ENCODE measurements around the gene TAX1BP1.

The TAX1BP1 gene

DNA sequence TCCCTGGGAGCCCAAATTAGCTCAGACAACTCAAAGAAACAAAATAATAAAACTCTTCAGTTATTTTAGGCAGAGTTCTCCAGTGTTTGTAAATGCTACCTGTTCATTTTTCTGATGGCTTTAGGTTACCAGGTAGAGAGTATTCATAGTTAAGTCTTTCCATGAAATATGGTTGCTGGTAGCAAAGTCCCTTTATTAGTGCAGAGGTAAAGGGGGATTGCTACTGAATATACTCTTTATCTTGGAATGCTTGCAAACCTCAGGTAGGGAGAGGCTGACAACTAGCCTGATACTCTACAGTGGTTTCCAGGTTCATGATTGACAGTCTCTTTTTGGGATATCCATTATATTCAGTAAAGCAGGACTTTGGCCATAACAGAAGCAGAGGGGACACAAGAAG is 6.5 kb downstream of the TAX1BP1 start:
- H3K27me3 ChIP-seq (ENCODE audit: low read depth), result no peaks in the 10 kb centered on the region
- H3K36me3 ChIP-seq (replicated peaks), result peaks cover 23% of the 10 kb centered on the region
- peaks cover 30% of the 10 kb centered on the region for H3K4me1 ChIP-seq
- no peak for DNase-seq (ENCODE audit: low spot score in 2 of 2)
- no peak overlapping the region for H3K4me3 ChIP-seq
- no peaks in the 10 kb centered on the region for H3K9me3 ChIP-seq
- in situ Hi-C loops (cut with MboI; ENCODE audit: low sequenced_read_pairs), result loop anchor here (10.0 kb wide), 1 partner anchor 542 kb away; the partner anchor contains the start of gene HOXA13

DNA sequence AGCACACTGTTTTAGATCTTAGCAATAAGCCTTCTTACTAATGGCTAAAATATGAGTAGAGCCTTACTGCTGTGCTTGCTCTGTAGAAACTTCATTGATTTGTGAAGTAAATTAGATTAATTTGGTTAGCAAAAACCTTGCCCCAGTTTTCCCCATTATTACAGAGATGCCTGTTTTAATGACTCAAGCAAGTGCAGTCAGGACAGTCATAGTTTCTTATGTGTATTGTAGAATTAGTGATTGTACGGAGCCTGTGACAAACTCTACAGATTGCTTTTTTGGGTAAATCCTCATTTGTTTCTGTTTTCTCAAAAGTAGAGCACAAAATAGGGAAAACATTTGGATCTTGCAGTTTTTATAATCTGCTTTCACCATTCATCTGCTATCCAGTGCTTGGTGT is 7.0 kb downstream of the TAX1BP1 start:
- Histone ChIP-seq H3K36me3 (replicated peaks) (peaks cover 23% of the 10 kb centered on the region), H3K4me1 (peaks cover 28% of the 10 kb centered on the region), H3K27me3 (ENCODE audit: low read depth) (no peaks in the 10 kb centered on the region), H3K9me3 (no peaks in the 10 kb centered on the region), H3K4me3 (no peak overlapping the region)
- in situ Hi-C loops (cut with MboI; ENCODE audit: low sequenced_read_pairs), result loop anchor here (10.0 kb wide), 1 partner anchor 542 kb away; the partner anchor contains the start of gene HOXA13
- DNase-seq (ENCODE audit: low spot score in 2 of 2), result no peak

- DNase-seq (ENCODE audit: low spot score in 2 of 2), result no peak
- Histone ChIP-seq H3K36me3 (replicated peaks) (peaks cover 23% of the 10 kb centered on the region), H3K4me1 (peaks cover 20% of the 10 kb centered on the region), H3K4me3 (no peak overlapping the region), H3K9me3 (no peaks in the 10 kb centered on the region), H3K27me3 (ENCODE audit: low read depth) (no peaks in the 10 kb centered on the region)
- in situ Hi-C loops (cut with MboI; ENCODE audit: low sequenced_read_pairs), result loop anchor here (10.0 kb wide), 1 partner anchor 543 kb away; the partner anchor contains the start of gene HOXA13
Measured at GRCh38 chr7:27747589-27748368, 7.8 kb downstream of the TAX1BP1 start.

DNA sequence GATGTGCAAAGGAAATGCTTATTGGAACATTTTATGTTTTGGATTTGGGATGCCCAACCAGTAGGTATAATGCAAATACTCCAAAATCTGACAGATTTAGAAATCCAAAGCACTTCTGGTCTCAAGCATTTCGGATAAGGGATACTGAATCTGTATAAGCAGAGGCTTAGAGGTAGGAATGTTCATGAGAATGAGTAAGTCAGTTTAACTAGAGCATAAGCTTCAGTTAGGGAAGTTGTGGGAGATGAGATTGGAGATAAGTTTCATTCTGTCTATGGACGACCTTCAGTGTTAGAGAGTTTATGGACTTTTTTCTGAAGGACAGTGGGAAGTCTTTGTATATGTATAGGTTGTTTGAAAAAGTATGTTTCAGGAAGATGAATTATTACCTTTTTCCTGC is 10.4 kb downstream of the TAX1BP1 start:
- H3K36me3 ChIP-seq (replicated peaks), result peaks cover 23% of the 10 kb centered on the region
- no peaks in the 10 kb centered on the region for H3K27me3 ChIP-seq (ENCODE audit: low read depth)
- no peak for DNase-seq (ENCODE audit: low spot score in 2 of 2)
- in situ Hi-C loops (cut with MboI; ENCODE audit: low sequenced_read_pairs), result no loop called here
- peaks cover 3% of the 10 kb centered on the region for H3K4me1 ChIP-seq
- H3K4me3 ChIP-seq, result no peak overlapping the region
- H3K9me3 ChIP-seq, result no peaks in the 10 kb centered on the region

GRCh38 chr7:27751888-27752660 is 12.1 kb downstream of the TAX1BP1 start:
- Histone ChIP-seq H3K4me1 (no peaks in the 10 kb centered on the region), H3K4me3 (no peak overlapping the region), H3K9me3 (no peaks in the 10 kb centered on the region), H3K27me3 (ENCODE audit: low read depth) (no peaks in the 10 kb centered on the region), H3K36me3 (replicated peaks) (peaks cover 23% of the 10 kb centered on the region)
- in situ Hi-C loops (cut with MboI; ENCODE audit: low sequenced_read_pairs), result no loop called here
- DNase-seq (ENCODE audit: low spot score in 2 of 2), result no peak

- Histone ChIP-seq H3K9me3 (no peaks in the 10 kb centered on the region), H3K4me1 (no peaks in the 10 kb centered on the region), H3K27me3 (ENCODE audit: low read depth) (no peaks in the 10 kb centered on the region), H3K4me3 (no peak overlapping the region), H3K36me3 (replicated peaks) (peaks cover 23% of the 10 kb centered on the region)
- in situ Hi-C loops (cut with MboI; ENCODE audit: low sequenced_read_pairs), result no loop called here
- DNase-seq (ENCODE audit: low spot score in 2 of 2), result no peak
Measured at GRCh38 chr7:27753863-27754262, 13.9 kb downstream of the TAX1BP1 start.

GRCh38 chr7:27756298-27756697 is 16.3 kb downstream of the TAX1BP1 start:
- Histone ChIP-seq H3K9me3 (no peaks in the 10 kb centered on the region), H3K36me3 (replicated peaks) (peaks cover 5% of the 10 kb centered on the region)

GRCh38 chr7:27759491-27759890 is 19.5 kb downstream of the TAX1BP1 start:
- Histone ChIP-seq H3K9me3 (no peaks in the 10 kb centered on the region), H3K4me3 (no peak overlapping the region), H3K4me1 (no peaks in the 10 kb centered on the region), H3K27me3 (ENCODE audit: low read depth) (no peaks in the 10 kb centered on the region), H3K36me3 (replicated peaks) (peaks cover 5% of the 10 kb centered on the region)
- in situ Hi-C loops (cut with MboI; ENCODE audit: low sequenced_read_pairs), result no loop called here
- no peak for DNase-seq (ENCODE audit: low spot score in 2 of 2)

More at GRCh38 chr7:27756298-27756697, 16.3 kb downstream of the TAX1BP1 start:
- DNase-seq (ENCODE audit: low spot score in 2 of 2), result no peak
- no peaks in the 10 kb centered on the region for H3K4me1 ChIP-seq
- in situ Hi-C loops (cut with MboI; ENCODE audit: low sequenced_read_pairs), result no loop called here
- no peaks in the 10 kb centered on the region for H3K27me3 ChIP-seq (ENCODE audit: low read depth)
- H3K4me3 ChIP-seq, result no peak overlapping the region

DNA sequence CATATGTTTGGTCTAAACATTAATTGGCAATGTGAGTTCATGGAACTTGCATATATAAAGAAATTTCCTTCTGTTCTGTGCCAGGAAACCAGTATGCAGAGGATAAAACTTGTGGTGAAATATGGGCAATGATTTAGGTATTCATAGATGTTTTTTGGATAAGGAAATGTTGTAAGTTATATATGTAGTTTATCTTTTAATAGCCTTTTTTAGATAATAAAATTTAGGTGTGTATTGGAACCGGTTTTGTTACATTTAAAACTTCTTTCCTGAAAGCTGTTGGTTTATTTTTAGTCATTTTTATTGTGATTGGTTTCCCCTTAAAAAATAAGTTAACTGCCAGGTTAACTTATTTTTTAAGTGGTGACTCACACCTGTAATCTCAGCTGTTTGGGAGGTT is 22.1 kb downstream of the TAX1BP1 start:
- no peak overlapping the region for H3K4me3 ChIP-seq
- no peaks in the 10 kb centered on the region for H3K4me1 ChIP-seq
- in situ Hi-C loops (cut with MboI; ENCODE audit: low sequenced_read_pairs), result no loop called here
- H3K36me3 ChIP-seq (replicated peaks), result peaks cover 5% of the 10 kb centered on the region
- no peaks in the 10 kb centered on the region for H3K27me3 ChIP-seq (ENCODE audit: low read depth)
- no peak for DNase-seq (ENCODE audit: low spot score in 2 of 2)
- no peaks in the 10 kb centered on the region for H3K9me3 ChIP-seq

GRCh38 chr7:27763983-27764508 is 24.1 kb downstream of the TAX1BP1 start:
- no peaks in the 10 kb centered on the region for H3K4me1 ChIP-seq
- no peaks in the 10 kb centered on the region for H3K9me3 ChIP-seq
- H3K27me3 ChIP-seq (ENCODE audit: low read depth), result no peaks in the 10 kb centered on the region
- in situ Hi-C loops (cut with MboI; ENCODE audit: low sequenced_read_pairs), result no loop called here
- H3K4me3 ChIP-seq, result no peak overlapping the region
- no peak for DNase-seq (ENCODE audit: low spot score in 2 of 2)
- no peaks in the 10 kb centered on the region for H3K36me3 ChIP-seq (replicated peaks)

- Histone ChIP-seq H3K27me3 (ENCODE audit: low read depth) (no peaks in the 10 kb centered on the region), H3K36me3 (replicated peaks) (no peaks in the 10 kb centered on the region), H3K4me3 (no peak overlapping the region), H3K9me3 (no peaks in the 10 kb centered on the region), H3K4me1 (peaks cover 4% of the 10 kb centered on the region; the same call in 1 of the 2 replicates)
- DNase-seq (ENCODE audit: low spot score in 2 of 2), result no peak
- in situ Hi-C loops (cut with MboI; ENCODE audit: low sequenced_read_pairs), result no loop called here
Measured at GRCh38 chr7:27765841-27766240, 25.9 kb downstream of the TAX1BP1 start.

GRCh38 chr7:27767374-27767773 is 27.4 kb downstream of the TAX1BP1 start:
- H3K27me3 ChIP-seq (ENCODE audit: low read depth), result no peaks in the 10 kb centered on the region
- no peaks in the 10 kb centered on the region for H3K36me3 ChIP-seq (replicated peaks)
- H3K9me3 ChIP-seq, result no peaks in the 10 kb centered on the region
- in situ Hi-C loops (cut with MboI; ENCODE audit: low sequenced_read_pairs), result no loop called here
- no peak overlapping the region for H3K4me3 ChIP-seq
- H3K4me1 ChIP-seq, result peaks cover 4% of the 10 kb centered on the region; the same call in 1 of the 2 replicates
- no peak for DNase-seq (ENCODE audit: low spot score in 2 of 2)

DNA sequence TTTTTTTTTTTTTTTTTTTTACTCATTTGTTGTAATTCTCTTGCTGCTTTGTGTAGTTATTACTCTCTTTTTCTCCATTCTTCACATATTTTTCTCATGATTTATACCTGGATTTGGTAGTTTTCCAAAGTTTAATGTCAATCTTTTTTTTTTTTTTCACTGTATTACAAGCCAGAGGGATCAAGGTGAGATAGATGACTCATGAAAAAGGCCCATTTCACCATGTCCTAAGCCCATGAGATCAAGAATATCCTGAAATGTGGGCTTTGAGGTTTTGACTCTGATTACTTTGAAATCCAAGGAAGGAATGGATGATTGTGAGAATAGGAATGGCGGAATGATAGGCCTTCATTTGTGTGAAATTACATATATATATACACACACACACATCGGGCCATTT is 31.1 kb downstream of the TAX1BP1 start:
- H3K4me3 ChIP-seq, result no peak overlapping the region
- H3K9me3 ChIP-seq, result no peaks in the 10 kb centered on the region
- H3K4me1 ChIP-seq, result peaks cover 4% of the 10 kb centered on the region; the same call in 1 of the 2 replicates
- in situ Hi-C loops (cut with MboI; ENCODE audit: low sequenced_read_pairs), result no loop called here
- no peaks in the 10 kb centered on the region for H3K27me3 ChIP-seq (ENCODE audit: low read depth)
- DNase-seq (ENCODE audit: low spot score in 2 of 2), result no peak
- no peaks in the 10 kb centered on the region for H3K36me3 ChIP-seq (replicated peaks)

Measured in HAP-1 (cell line).